Thyroid gland (tissue), 4 donors: ENCODE measurements around the gene NECTIN1. TPM values are rescaled to one million over a fixed set of nuclear protein-coding genes. Genes with fewer than 3 reads are reported as not detected.

Source experiments
- DNase-seq, 2 donors: peaks; one replicate each; pipeline ENCODE4 v3.0.0-alpha.2; 2019
- H3K27ac ChIP-seq, 3 donors: fragments of 200-600 bp; sonication (generic); 1 replicate in 2 of 3; 2 replicates in 1 of 3; pipeline ENCODE4 v1.5.1; 2016 to 2019; ENCODE audit warnings: mild to moderate bottlenecking in 1 of 3, moderate library complexity in 1 of 3
- H3K27me3 ChIP-seq: fragments of 200-600 bp; sonication (generic); one replicate; pipeline ENCODE4 v1.5.1; 2019
- H3K36me3 ChIP-seq, 2 donors: fragments of 200-600 bp; sonication (generic); one replicate each; pipeline ENCODE4 v1.5.1; 2016 to 2019
- H3K4me1 ChIP-seq, 2 donors: fragments of 200-600 bp; sonication (generic); one replicate each; pipeline ENCODE4 v1.5.1; 2017 to 2019
- H3K4me3 ChIP-seq, 3 donors: fragments of 200-600 bp; sonication (generic); replicated peaks in 1 of 3; 1 replicate in 2 of 3; 2 replicates in 1 of 3; pipeline ENCODE4 v1.5.1; 2016; ENCODE audit warnings: mild to moderate bottlenecking in 1 of 3
- H3K9me3 ChIP-seq: fragments of 200-600 bp; sonication (generic); one replicate; pipeline ENCODE4 v1.5.1; 2017
- POLR2A ChIP-seq, 2 donors: fragments of 450-650 bp; IDR thresholded peaks; one replicate each; pipeline ENCODE4 v1.6.1; 2017; ENCODE audit warnings: antibody characterized with exemption in 2 of 2, mild to moderate bottlenecking in 2 of 2, moderate library complexity in 1 of 2
- WGBS, 2 donors: methylation state at CpG; one replicate each; pipeline ENCODE4 v1.1.5; 2017; 5-methylcytosine and 5-hydroxymethylcytosine counted together
- intact Hi-C: fragments of 100-400 bp; cut with DNase I; formaldehyde crosslinking; loops from one replicate; pipeline ENCODE4 v1.15.1; 2023
- total RNA-seq, 4 donors: library from RNA; depleted of rRNA; stranded (reverse); fragments of >200 nt; gene quantifications; one replicate each; pipeline ENCODE4 v1.2.3, GENCODE V29; 2016
- TF ChIP-seq, protein P1 (sequence below), 6 experiments: fragments of 200-600 bp in 3 of 6; fragments of 450-650 bp in 3 of 6; sonication (generic) in 3 of 6; IDR thresholded peaks; one replicate each; pipeline ENCODE4 v1.5.1; 2016 to 2019; ENCODE audit warnings: antibody characterized with exemption in 6 of 6, mild to moderate bottlenecking in 2 of 6, inconsistent platforms in 1 of 6, moderate library complexity in 1 of 6

NECTIN1 gene
- total RNA-seq, 4 donors from 2014 or later = 0.94 to 5.3 (median 2.3) TPM

DNA sequence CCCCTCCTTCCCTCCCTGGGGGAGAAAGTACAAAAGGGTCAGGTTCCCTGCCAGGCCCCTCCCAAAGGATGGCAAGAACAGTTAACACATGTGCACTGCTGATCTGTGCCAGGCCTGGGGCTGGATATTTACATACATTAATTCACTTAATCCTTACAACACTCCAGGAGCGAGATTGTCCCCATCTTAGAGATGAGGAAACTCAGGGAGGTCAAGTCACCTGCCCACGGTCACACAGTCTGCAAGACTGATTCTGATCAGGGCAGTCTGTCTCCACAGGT is 36.5 kb downstream of the NECTIN1 start:
- TF ChIP-seq, protein P1, sequence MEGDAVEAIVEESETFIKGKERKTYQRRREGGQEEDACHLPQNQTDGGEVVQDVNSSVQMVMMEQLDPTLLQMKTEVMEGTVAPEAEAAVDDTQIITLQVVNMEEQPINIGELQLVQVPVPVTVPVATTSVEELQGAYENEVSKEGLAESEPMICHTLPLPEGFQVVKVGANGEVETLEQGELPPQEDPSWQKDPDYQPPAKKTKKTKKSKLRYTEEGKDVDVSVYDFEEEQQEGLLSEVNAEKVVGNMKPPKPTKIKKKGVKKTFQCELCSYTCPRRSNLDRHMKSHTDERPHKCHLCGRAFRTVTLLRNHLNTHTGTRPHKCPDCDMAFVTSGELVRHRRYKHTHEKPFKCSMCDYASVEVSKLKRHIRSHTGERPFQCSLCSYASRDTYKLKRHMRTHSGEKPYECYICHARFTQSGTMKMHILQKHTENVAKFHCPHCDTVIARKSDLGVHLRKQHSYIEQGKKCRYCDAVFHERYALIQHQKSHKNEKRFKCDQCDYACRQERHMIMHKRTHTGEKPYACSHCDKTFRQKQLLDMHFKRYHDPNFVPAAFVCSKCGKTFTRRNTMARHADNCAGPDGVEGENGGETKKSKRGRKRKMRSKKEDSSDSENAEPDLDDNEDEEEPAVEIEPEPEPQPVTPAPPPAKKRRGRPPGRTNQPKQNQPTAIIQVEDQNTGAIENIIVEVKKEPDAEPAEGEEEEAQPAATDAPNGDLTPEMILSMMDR (IDR thresholded peaks at IDR 0.05) = no peak
- no peak for TF ChIP-seq POLR2A (IDR thresholded peaks at IDR 0.05)
- Histone ChIP-seq H3K27ac (no peak overlapping the region), H3K27me3 (no peaks in the 10 kb centered on the region), H3K4me3 (no peak overlapping the region), H3K9me3 (no peaks in the 10 kb centered on the region), H3K4me1 (no peaks in the 10 kb centered on the region), H3K36me3 (no peaks in the 10 kb centered on the region)
- 93 to 97% methylated on average over 2 of the region's 2 CpGs for WGBS, 2 donors
- no peak for DNase-seq
- intact Hi-C loops = no loop called here

DNA sequence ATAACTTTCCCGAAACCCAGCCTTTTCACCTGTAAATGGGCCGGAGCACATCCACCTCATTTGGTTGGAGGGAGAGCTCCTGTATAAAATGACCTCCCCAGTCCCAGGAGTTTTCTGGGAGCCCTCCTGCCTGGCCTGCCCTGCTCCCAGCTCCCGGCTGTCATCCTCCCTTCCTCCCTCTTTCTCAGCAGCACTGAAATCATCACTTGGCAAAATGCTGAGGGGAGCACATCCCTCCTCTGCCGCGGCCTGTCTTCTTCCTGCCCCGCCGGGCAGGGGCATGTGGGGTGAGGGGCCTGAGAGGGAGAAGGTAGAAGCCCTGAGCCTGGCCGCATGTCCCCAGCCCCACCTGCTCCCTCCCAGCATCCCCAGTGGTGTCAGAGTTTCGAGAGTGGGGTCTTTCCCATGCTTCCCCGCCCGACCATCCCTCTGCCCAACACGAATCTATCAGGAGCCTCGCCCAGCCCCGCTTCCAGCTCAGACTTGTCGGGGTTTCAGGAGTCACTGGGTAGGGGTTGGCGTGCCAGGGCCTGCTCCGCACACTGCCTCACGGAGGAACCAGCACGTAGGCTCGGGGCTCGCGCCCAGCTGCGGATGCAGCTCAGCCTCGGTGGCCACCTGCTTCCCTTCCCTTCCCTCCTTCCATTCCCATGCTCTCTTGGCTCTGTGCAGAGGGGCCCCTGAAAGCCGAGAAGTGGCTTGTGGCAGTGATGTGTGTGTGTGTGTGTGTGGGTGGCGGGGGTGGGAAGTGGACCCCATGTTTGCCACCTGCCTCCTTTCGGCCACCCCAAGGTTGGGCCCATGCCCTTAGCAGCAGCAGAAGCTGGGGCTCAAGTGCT is 37.1 kb downstream of the NECTIN1 start:
- 88 to 89% methylated on average over 26 of the region's 27 CpGs for WGBS, 2 donors
- Histone ChIP-seq H3K9me3 (no peaks in the 10 kb centered on the region), H3K4me3 (no peak overlapping the region), H3K27me3 (no peaks in the 10 kb centered on the region), H3K27ac (no peak overlapping the region), H3K4me1 (no peaks in the 10 kb centered on the region), H3K36me3 (no peaks in the 10 kb centered on the region)
- intact Hi-C loops = no loop called here
- DNase-seq = no peak
- TF ChIP-seq POLR2A (IDR thresholded peaks at IDR 0.05) = no peak
- TF ChIP-seq, protein P1 (IDR thresholded peaks at IDR 0.05) = no peak

DNA sequence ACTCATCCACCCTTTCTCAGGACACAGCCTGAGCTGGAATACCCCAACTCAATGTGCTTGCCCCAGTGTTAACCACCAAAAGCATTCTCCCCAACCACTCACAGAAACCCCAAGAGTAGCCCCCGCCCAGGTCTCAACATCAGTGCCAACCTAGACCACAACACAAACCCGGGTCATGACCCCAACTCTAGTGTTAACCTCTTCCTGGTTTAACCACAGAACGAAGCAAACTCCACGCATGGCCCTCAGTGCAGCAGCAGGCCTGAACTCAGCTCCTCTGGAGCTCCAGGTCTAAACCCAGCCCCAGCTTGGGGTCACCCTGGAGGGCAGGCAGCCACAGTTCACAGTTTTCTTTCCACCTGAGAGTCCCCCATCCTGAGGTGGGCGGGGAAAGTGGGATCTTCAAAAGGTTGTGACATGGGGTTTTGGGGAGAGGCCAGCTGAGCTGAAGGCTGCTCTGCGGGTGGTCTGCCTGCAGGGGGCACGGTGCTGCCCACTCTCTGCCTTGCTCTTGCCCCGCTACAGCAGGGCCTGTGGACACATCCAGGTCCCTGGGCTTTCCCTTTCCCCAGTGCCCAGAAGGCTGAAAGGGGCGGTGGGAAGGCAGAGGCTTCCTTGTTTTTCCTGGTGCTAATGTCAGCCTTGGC is 37.9 kb downstream of the NECTIN1 start:
- WGBS, 2 donors = 83 to 87% methylated on average over 5 to 9 of the region's 9 CpGs
- Histone ChIP-seq H3K9me3 (no peaks in the 10 kb centered on the region), H3K4me3 (no peak overlapping the region), H3K4me1 (no peaks in the 10 kb centered on the region), H3K36me3 (no peaks in the 10 kb centered on the region), H3K27ac (no peak overlapping the region), H3K27me3 (no peaks in the 10 kb centered on the region)
- no peak for DNase-seq
- TF ChIP-seq POLR2A (IDR thresholded peaks at IDR 0.05) = no peak
- TF ChIP-seq, protein P1 (IDR thresholded peaks at IDR 0.05) = no peak
- intact Hi-C loops = no loop called here

DNA sequence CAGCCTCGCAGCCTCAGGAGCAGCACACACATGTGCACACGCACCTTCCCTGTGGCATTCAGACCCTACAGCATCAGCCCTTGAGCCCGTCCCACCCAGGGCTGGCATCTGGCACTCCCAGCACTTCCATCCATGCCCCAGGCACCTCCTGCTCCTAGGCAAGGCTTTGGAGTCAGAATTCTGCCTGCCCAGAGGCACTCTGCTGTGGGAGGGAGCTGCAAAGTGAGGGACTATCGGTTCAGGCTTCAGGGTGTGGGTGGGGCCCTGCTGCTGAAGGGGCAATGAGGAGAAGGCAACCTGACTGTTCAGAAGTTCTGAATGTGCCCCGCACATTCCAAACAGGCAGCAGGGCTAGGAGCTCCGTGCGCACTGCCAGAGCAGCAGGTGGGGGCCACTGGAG is 39.7 kb downstream of the NECTIN1 start:
- Histone ChIP-seq H3K4me1 (peaks cover 0 to 4% of the 10 kb centered on the region in 2 donors), H3K36me3 (no peaks in the 10 kb centered on the region), H3K27ac (no peak overlapping the region), H3K27me3 (no peaks in the 10 kb centered on the region), H3K9me3 (no peaks in the 10 kb centered on the region), H3K4me3 (no peak overlapping the region)
- no peak for DNase-seq
- WGBS, 2 donors = 77 to 82% methylated on average over 7 of the region's 7 CpGs
- intact Hi-C loops = no loop called here
- no peak for TF ChIP-seq POLR2A (IDR thresholded peaks at IDR 0.05)
- TF ChIP-seq, protein P1 (IDR thresholded peaks at IDR 0.05) = no peak

DNA sequence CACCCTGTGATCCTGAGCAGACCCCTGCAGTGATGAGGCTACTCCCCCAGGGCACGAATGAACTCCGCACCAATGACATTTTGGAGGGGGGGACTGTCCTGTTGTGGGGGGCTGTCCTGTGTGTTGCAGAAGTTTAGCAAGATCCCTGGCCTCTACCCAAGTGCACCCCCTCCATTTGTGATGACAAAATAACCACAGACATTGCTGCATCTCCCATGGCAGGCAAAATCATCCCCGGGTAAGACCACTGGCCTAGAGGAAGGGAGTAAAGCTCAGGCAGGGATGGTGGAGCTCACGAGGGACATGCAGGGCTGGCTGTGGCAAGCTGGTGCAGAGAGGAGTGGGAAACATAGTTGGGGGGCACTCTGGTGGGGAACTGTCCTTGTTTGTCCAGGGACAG is 40.6 kb downstream of the NECTIN1 start:
- Histone ChIP-seq H3K9me3 (no peaks in the 10 kb centered on the region), H3K4me3 (no peak overlapping the region), H3K27me3 (no peaks in the 10 kb centered on the region), H3K36me3 (no peaks in the 10 kb centered on the region), H3K27ac (no peak overlapping the region), H3K4me1 (peaks cover 0 to 4% of the 10 kb centered on the region in 2 donors)
- DNase-seq = no peak
- TF ChIP-seq POLR2A (IDR thresholded peaks at IDR 0.05) = no peak
- TF ChIP-seq, protein P1 (IDR thresholded peaks at IDR 0.05) = no peak
- 75 to 82% methylated on average over 4 of the region's 4 CpGs for WGBS, 2 donors
- intact Hi-C loops = no loop called here
